Measurements from ENCODE around the gene FAM184B. TPM values are rescaled to one million over a fixed set of nuclear protein-coding genes. Genes with fewer than 3 reads are reported as not detected.

Gene FAM184B
- total RNA-seq, 1 donor from 2014 or later: not detected

GRCh38 chr4:17605236-17605635 is 176.2 kb downstream of the FAM184B start:
- TF ChIP-seq CTCF (IDR thresholded peaks at IDR 0.05): no peak
- no peaks in the 10 kb centered on the region for H3K9me3 ChIP-seq
- DNase-seq (ENCODE audit: low spot score in 2 of 2): no peak
- peaks cover 39 to 50% of the 10 kb centered on the region in 2 donors for H3K36me3 ChIP-seq
- no peak overlapping the region for H3K27ac ChIP-seq
- intact Hi-C loops (cut with DNase I): no loop called here
- H3K27me3 ChIP-seq: no peaks in the 10 kb centered on the region
- H3K4me3 ChIP-seq: no peak overlapping the region
- no peaks in the 10 kb centered on the region for H3K4me1 ChIP-seq

- Histone ChIP-seq H3K4me3 (no peak overlapping the region), H3K4me1 (no peaks in the 10 kb centered on the region), H3K27me3 (no peaks in the 10 kb centered on the region), H3K9me3 (no peaks in the 10 kb centered on the region), H3K36me3 (peaks cover 41 to 60% of the 10 kb centered on the region in 2 donors), H3K27ac (no peak overlapping the region)
- no peak for DNase-seq (ENCODE audit: low spot score in 2 of 2)
- no peak for TF ChIP-seq CTCF (IDR thresholded peaks at IDR 0.05)
- intact Hi-C loops (cut with DNase I): no loop called here
Observed at GRCh38 chr4:17599826-17600225, 181.6 kb downstream of the FAM184B start.

GRCh38 chr4:17597517-17597916 is 183.9 kb downstream of the FAM184B start:
- no peak for DNase-seq (ENCODE audit: low spot score in 2 of 2)
- Histone ChIP-seq H3K27me3 (no peaks in the 10 kb centered on the region), H3K4me1 (no peaks in the 10 kb centered on the region), H3K9me3 (no peaks in the 10 kb centered on the region), H3K27ac (no peak overlapping the region), H3K4me3 (no peak overlapping the region), H3K36me3 (peaks cover 42 to 67% of the 10 kb centered on the region in 2 donors)
- intact Hi-C loops (cut with DNase I): no loop called here
- TF ChIP-seq CTCF (IDR thresholded peaks at IDR 0.05): no peak

GRCh38 chr4:17595471-17596005 is 185.9 kb downstream of the FAM184B start:
- H3K27ac ChIP-seq: no peak overlapping the region
- H3K4me1 ChIP-seq: no peaks in the 10 kb centered on the region
- no peaks in the 10 kb centered on the region for H3K27me3 ChIP-seq
- peaks cover 43 to 78% of the 10 kb centered on the region in 2 donors for H3K36me3 ChIP-seq
- intact Hi-C loops (cut with DNase I): no loop called here
- no peaks in the 10 kb centered on the region for H3K9me3 ChIP-seq
- no peak for TF ChIP-seq CTCF (IDR thresholded peaks at IDR 0.05)
- DNase-seq (ENCODE audit: low spot score in 2 of 2): no peak
- no peak overlapping the region for H3K4me3 ChIP-seq

- no peaks in the 10 kb centered on the region for H3K4me1 ChIP-seq
- no peak for DNase-seq (ENCODE audit: low spot score in 2 of 2)
- no peak for TF ChIP-seq CTCF (IDR thresholded peaks at IDR 0.05)
- intact Hi-C loops (cut with DNase I): no loop called here
- no peaks in the 10 kb centered on the region for H3K9me3 ChIP-seq
- no peaks in the 10 kb centered on the region for H3K27me3 ChIP-seq
- peaks cover 63 to 75% of the 10 kb centered on the region in 2 donors for H3K36me3 ChIP-seq
- H3K4me3 ChIP-seq: no peak overlapping the region
- no peak overlapping the region for H3K27ac ChIP-seq
Observed at GRCh38 chr4:17589355-17589754, 192.1 kb downstream of the FAM184B start.

Measured in ascending aorta (tissue), 2 donors.